Hepatocyte (in vitro differentiated cells): ENCODE measurements around the gene TMEM225B.

Experiments used
- CTCF ChIP-seq: fragments of 200-600 bp; sonication (generic); IDR thresholded peaks from 2 replicates; pipeline ENCODE4 v1.5.1; 2016; ENCODE audit warnings: antibody characterized with exemption, mild to moderate bottlenecking; ENCODE audit not compliant: poor library complexity
- EZH2 ChIP-seq: fragments of 200-600 bp; sonication (generic); IDR thresholded peaks from 2 replicates; pipeline ENCODE4 v1.6.1; 2016; ENCODE audit warnings: antibody characterized with exemption, mild to moderate bottlenecking, borderline replicate concordance
- EZH2phosphoT487 ChIP-seq: fragments of 200-600 bp; sonication (generic); IDR thresholded peaks from one replicate; pipeline ENCODE4 v1.6.1; 2018; ENCODE audit warnings: antibody characterized with exemption, mild to moderate bottlenecking, low read depth, moderate library complexity; ENCODE audit not compliant: unreplicated experiment, severe bottlenecking

GRCh38 chr7:99576251-99576650, 21.8 kb upstream of the TMEM225B start:
- TF ChIP-seq CTCF (no peak), EZH2 (no peak), EZH2phosphoT487 (no peak)
